ENCODE results near the gene HAVCR2.

HAVCR2 gene

DNA sequence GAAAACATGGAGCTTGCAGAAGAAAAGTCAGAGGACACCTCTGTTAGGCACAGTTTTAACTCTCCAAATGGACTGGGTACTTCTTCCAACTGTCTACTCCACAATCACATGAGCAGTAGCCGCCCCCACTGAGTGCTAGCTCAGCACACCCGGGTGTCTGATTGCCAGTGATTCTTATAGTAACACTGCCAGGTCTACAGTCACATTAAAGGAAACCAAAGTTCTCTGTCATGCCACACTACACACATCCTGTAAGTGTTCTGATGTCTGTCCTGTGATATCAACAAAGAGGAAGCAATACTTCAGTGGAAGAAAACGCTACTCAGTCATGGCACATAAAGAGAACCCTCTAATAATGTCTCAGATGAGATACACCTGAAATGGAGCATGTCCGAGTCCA is at the start of gene HAVCR2:
Gene HAVCR2 (minus strand): TSS at position 69 of the 400 bp plus-strand sequence. CDS start 61 bp downstream, at position 8.
- DNase-seq (ENCODE audit: low read depth, low spot score): no peak

DNA sequence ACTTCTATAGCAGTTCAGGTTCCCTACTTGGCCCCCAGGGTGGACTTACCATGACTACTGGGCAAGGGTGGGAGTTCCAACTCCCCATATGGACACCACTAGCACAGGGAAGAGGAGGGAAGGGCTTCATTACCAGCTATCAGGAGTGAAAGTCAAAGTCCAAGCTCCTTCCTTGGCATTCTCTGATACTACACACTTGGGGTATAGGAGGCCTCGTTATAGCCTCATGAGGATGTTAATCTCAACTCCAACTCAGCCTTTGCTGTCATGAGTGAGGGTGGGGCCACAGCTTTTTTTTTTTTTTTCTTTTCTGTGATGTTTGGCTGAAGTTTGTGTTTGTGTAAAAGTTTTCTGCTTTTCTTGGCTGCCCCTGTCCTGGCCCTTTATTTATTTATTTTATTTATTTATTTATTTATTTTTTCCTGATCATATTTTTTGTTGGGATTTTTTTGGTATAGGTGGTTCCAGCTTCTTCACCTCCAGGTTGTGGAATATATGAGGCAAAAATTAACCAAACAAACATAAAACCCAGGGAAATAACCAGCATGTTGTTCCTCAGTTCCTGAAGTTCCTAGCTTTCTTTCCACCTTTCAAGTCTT is 48.5 kb upstream of the HAVCR2 start:
- DNase-seq (ENCODE audit: low read depth, low spot score): no peak

DNA sequence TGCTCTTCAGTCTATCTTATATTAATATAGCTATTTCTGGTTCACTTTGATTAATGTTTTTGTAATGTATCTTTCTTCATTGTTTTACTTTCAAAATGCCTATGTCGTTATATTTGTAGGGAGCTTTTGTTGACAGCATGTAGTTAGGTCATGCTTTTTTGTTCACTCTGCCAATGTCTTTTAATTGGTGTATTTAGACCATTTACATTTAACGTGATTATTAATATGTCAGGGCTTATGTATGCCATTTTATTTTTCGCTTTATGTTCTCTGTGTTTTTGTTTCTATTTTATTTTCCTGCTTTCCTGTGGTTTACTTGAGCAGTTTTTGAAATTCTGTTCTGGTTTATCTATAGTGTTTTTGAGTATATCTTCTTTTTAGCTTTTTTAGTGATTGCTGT is 46.5 kb upstream of the HAVCR2 start:
- DNase-seq (ENCODE audit: low read depth, low spot score): no peak

DNA sequence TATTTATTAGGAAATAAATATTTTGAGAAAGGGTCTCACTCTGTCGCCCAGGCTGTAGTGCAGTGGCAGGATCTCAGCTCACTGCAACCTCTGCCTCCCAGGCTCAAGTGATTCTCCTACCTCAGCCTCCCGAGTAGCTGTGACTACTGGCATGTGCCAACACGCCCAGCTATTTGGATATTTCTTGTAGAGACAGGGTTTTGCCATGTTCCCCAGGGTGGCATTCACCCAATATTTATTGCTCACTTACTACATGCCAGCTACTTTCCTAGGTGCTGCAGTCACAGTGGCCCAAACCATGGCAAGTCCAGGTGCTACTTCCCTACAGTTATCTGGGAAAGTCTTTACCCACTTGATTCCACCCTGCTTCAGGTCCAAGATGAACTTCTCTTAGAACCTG is 42.2 kb upstream of the HAVCR2 start:
- DNase-seq (ENCODE audit: low read depth, low spot score): no peak

DNA sequence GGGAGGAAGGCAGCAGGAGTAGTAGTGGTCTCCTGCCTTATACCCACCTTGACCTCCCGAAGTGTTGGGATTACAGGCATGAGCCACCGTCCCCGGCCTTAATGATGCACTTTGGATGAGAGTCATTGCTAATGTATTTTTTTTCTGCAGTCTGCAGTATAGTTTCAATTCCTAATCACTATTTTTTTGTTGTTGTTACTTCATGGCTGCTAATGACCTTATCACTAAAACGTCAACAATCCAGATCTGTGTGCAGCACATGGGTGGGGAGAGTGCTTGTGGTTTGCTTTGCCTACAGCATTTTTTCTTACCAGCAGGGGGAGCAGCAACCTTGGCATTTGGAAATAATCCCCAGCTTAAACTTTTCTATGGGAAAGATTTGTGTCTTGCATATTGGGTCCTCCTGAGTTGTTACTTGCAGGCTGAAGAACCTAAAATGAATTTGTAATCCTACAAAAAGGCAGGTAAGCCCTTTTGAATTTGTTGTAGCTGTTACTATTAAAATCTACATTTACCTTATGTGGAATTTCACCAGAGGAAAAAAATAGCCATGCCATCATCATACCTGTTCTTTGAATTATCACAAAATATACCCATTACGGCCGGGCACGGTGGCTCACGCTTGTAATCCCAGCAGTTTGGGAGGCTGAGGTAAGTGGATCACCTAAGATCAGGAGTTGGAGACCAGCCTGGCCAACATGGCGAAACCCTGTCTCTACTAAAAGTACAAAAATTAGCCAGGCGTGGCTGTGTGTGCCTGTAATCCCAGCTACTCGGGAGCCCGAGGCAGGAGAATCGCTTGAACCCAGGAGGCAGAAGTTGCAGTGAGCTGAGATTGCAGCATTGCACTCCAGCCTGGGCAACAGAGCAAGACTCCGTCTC is 40.1 kb upstream of the HAVCR2 start:
- peak; percentile 71 for DNase-seq (ENCODE audit: low read depth, low spot score)

DNA sequence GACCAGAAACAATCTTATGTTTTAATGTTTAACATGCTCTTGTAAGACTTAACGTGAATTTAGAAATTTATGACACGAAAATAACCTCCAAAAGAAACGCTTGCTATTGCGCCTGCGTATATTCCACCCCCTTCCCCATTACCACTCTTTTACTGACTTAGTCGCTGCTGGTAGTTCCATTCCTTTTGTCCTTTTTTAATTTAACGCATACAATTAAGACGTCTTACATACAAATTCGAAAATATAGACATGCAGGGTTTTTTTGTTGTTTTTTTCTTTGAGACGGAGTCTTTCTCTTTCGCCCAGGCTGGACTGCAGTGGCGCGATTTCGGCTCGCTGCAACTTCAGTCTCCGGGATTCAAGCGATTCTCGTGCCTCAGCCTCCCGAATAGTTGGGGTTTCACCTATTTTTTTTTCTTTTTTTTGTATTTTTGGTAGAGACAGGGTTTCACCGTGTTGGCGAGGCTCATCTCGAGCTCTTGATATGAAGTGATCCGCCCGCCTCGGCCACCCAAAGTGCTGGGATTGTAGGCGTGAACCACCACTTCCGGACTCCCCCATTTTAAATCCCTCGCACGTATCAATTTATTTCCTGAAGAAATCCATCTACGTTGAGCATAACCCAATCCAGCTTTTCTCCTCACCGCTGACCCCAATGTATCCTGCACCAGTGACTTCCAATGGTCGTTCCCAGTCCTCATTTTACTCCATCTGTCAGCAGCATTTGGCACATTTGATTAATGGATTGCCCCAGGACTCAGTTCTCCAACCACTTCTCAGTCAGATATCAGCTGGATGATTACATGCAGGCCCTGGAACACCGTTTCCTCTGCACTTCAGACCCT is 34.5 kb upstream of the HAVCR2 start:
- peak; percentile 59 for DNase-seq (ENCODE audit: low read depth, low spot score)

DNA sequence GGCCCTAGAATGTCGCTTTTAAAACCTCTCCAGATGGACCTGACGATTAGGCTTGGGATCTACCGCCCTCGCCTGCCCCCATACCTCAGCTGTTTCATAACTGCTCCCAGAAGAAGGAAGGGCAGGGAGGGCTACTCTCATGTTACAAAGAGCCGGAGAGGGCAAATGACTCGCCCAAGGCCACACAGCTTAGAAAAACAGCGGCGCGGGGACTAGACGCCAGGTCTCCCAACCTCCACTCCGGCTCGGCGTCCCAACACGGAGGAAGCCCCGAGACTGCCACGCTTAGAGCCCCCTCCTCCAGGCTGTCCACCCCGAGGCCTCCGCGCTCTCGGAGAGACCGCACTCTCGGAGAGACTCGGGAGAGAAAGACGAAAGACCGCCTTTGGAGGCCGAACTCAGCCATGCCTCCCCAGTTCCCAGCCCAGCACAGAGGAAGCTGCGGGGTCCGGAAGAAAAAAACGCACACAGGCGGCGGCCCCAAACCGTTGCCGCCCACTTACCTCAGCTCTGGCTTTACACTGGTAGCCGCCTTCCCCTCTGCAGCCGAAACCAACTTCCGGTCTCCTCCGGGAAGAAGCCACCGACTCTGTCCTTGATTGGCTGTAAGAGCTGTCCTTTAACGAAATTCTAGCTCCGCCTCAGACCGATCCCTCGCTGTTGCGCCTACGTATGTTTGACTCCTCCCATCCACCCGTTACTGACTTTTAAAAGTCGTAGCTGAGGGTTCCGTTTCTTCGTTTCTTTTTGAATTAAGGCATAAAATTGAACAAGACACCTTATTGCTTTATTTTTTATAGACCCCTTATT is 33.7 kb upstream of the HAVCR2 start, which contains the start of gene MED7:
Gene MED7 (minus strand): TSS at position 549 of the 810 bp plus-strand sequence. CDS start 3,434 bp downstream, outside the sequence.
- peak; percentile 98 for DNase-seq (ENCODE audit: low read depth, low spot score)

DNA sequence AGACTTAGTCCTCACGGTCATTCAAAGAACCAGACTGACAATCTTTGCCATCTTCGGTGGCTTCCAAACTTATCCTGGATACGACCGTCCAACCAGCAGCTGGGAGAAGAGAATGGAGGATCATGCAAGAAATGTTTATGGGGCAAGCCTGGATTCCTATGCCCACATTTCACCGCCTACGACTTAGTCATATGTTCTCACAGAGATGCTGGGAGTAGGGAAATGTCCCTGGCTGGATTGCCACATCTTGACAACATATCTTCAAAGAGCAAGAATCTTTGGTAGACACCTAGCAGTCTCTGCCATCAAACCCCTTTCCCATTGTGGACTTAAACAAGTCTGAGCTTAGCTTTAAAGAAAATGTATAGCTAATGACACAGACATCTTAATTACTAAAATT is 28.8 kb upstream of the HAVCR2 start:
- DNase-seq (ENCODE audit: low read depth, low spot score): no peak

DNA sequence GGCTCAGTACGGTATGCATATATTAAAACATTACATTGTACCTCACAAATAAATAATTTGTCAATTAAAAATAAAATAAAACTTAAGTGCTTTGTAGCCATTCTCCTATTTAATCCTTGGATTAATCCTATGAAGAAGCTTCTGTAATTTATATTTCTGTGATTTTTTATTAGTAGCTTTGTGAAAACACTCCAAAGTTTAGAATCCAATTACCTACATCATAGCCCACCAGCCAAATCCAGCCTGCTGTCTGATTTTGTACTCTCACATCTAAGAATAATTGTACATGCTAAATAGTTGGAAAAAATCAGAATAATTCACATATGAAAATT is 23.4 kb upstream of the HAVCR2 start:
- DNase-seq (ENCODE audit: low read depth, low spot score): no peak

DNA sequence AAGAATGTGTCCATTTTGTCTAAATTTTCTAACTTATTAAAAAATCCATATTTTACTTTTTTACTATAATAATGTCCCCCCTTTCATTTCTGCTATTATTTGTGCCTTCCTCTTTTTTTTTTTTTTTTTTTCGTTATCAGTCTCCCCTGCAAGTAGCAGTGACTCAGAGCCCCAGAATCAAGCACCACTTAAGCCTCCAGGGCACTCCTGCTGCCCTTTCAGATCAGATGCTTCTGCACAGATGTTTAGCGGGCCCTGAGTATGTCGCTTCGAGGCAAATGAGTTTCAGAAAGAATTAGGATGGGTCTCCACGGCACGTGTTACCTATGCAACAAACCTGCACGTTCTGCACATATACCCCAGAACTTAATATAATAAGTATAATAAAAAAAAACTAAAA is 22.1 kb upstream of the HAVCR2 start:
- peak; percentile 62 for DNase-seq (ENCODE audit: low read depth, low spot score)

DNA sequence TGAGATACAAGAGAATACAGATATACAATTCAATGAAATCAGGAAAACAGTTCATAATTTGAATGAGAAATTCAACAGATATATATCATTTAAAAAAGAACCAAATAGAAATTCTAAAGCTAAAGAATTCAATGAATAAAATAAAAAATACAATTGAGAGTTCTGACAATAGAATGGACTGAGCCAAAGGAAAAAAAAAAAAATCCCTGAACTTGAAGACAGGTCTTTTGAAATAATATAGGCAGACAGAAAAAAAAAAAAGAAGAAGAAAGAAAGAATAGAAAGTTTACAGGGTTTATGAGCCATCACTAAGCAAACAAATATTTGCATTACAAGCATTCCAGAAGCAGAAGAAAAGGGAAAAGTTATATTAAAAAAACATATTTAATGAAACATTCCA is 12.9 kb upstream of the HAVCR2 start:
- DNase-seq (ENCODE audit: low read depth, low spot score): no peak

DNA sequence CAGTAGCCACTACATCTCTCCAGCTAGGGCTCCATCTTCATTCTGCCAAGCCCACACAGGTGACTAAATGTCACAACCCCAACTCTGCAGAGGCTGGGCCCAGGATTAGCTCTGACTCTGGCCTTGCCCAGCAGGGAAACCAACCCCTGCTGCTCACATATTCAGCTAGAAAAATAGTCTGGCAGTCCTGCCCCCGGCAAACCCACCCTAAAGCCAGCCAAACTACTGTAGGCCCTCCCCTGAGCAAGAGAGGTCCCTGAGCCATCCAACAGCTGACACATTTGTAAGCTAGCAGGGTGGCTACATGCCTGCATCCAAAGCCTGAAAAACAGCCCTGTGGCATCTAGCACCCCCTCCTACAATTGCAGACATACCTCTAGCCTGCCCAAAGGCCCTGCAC is 11.3 kb upstream of the HAVCR2 start:
- DNase-seq (ENCODE audit: low read depth, low spot score): no peak

DNA sequence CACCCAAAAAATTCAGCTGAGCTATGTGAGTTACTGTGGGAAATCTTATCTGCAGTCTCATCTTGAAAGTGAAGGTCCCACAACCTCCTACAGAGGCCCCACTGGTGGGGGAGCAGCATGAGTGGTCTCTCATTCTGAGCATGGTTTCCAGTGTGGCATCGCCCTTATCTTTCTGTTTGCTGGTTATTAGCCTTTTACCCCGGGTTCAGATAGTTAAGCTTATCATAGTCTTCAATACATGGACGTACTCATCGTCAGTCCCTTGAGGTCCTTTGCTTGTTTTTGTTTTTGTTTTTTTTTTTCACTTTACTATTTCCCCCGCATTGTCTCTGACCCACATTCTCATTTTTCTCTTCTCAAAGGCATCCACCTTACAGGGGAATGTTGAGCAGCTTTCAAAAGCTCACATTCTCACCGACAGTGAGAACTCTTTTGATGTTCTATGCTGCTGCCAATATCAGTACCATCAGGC is 7.7 kb upstream of the HAVCR2 start:
- DNase-seq (ENCODE audit: low read depth, low spot score): no peak

DNA sequence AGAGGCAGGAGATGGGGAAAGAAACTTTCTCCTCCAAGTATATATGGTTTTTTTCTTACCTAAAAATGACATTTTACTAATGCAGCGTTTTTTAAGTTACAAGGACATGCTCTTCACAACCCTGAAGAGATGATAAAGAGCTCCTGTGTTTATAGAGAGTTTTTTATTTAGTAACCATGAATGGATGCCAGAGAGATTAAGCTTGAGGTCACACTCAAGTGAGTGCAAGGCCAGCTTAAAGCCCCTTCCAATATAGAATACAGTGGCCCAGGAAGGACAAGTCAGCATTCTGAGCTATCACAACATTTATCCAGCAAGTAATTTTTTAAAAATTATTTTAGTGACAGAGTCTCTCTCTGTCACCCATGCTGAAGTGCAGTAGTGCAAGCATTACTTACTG is 6.7 kb upstream of the HAVCR2 start:
- DNase-seq (ENCODE audit: low read depth, low spot score): no peak

DNA sequence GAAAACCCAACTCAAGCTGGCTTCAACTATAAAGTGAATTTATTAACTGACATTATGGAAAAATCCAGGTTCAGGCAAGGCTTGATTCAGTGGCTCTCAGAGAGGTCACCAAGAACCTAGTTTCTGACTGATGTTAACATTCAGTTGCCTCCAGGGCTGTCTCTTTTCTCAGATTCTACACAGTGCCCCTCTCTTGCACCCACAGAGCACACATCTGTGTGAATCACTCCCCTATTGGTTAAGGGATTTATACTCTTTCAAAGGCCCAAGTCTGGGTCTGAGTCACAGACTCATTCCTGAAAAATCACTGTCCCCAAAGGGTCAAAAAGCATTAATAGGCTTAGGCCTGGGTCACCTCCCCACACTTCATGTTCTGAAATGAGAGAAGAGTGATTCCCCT is 6.2 kb upstream of the HAVCR2 start:
- no peak for DNase-seq (ENCODE audit: low read depth, low spot score)

DNA sequence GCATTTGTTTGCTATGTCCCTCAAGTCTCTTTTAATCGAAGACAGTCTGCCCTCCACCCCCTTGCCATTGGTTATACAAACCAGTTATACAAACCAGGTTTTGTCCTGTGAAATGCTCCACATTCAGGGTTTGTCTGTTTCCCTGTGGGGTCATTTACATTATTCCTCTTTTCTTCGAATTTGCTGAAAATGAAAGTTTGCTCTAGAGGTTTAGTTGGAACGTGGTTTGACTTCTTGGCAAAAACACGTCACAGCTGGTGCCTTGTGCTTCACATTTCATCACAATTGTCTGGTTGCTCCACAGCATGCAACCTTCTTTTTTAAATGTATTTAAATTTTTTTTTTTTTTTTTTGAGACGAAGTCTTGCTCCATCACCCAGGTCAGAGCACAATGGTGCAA is 4.2 kb upstream of the HAVCR2 start:
- DNase-seq (ENCODE audit: low read depth, low spot score): no peak

DNA sequence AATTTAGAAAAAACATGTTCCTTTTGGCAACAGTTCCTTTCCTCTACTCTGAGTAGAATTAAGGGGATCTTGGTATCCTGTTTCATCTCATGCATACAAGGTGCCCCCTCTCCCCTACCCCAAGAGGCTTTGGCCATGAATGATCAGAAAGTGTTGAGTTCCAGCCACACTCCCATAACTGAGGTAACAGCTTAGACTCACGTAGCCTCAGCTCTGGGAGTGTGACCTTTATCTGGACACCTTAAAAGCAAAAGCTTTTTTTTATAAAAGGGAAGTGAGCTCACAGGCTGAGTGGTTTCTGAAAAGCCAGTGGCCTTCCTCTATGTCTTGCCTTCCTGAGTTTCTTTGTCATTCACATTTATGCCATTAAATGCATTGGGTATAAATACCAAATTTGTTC is 900 bp upstream of the HAVCR2 start:
- no peak for DNase-seq (ENCODE audit: low read depth, low spot score)

DNA sequence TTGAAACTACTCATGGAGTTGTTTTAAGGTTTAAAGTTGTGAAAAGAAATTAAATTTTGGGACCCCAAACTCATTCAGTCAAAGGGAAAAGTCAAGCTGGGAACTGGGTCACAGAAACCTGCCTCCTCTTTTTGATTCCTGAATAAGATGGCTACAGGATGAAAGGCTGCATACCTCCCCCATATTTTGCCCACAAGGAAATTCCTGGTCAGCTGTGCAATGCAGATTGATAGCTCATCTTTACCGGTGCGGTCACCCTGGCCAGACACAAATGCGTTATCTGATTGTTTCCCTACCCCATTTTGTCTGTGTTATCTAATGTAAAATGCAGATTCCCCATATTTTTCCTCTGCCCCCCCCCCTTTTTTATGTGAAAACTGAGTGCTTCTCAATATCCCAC is 1.3 kb downstream of the HAVCR2 start:
- DNase-seq (ENCODE audit: low read depth, low spot score): no peak

DNA sequence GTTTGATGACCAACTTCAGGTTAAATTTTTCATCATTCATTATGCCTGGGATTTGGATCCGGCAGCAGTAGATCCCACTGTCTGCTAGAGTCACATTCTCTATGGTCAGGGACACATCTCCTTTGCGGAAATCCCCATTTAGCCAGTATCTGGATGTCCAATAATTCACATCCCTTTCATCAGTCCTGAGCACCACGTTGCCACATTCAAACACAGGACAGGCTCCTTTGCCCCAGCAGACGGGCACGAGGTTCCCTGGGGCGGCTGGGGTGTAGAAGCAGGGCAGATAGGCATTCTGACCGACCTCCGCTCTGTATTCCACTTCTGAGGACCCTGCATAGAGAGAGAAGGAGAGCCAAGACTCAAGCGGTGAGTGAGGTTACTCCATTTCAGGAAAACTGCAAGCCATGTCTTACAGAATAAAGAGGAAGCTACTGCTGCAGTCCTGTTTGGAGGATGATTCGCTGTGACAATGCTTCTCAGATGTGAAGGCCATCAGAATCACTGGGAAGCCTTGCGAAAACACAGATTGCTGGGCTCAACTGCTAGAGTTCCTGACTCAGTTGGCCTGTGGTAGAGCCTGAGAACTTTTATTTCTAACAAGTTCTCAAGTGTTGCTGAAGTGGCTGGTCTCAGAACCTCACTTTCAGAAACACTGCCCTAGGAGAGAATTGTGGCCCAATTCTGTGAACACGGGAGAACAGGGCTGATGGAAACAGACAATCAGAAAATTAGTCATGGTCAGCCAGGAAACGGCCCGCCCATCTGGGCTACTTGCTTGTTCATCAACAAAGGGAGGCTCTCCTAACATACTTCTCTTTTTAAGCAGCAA is 2.0 kb downstream of the HAVCR2 start:
- DNase-seq (ENCODE audit: low read depth, low spot score): no peak

DNA sequence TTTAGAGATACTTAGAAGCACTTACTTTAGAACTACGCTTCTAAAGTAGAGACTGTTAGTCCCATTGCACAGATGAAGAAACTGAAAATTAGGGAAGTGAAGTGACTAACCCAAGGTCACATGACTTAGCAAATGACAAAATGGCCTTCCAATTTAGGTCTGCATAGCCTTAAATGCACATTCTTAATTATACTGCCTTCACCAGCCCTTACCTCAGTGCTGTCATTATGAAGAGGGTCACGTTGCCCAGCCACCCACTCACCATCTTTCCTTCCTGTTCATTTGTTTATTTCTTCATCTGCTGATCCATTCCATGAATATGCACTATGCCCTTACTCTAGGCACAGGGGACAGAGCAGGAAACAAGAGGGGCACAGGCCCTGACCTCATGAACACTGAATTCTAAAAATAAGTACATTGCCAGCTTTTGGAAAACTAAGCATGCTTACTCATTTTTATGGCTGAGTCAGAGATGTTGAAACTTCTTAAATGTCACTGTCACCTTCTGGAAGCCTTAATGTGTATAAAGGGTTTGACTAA is 8.6 kb downstream of the HAVCR2 start:
- no peak for DNase-seq (ENCODE audit: low read depth, low spot score)
